ENCODE measurements around the gene SORCS1.

DNA sequence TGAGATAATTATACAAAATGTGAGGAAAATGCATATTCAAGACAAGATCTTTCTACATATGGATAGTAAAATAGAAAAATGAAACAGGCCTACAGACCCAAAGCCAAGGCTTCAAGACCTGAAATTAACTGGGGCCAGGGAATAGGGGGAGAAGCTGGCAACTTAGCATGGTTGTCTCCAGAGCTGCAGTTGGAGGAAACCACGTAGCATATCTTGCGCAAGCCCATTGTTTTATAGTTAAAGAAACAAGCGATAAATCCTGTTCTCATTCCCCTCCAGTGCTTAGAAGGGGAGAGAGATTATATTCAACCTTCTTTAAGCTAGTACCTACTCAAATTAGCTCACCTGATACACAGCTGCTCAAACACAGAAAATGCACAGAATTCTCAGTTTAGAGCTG, 197.1 kb downstream of the SORCS1 start:
- no peak for TF ChIP-seq EZH2 (optimal IDR thresholded peaks at IDR 0.05; ENCODE audit: low read depth, low read length)
- TF ChIP-seq, protein P1, sequence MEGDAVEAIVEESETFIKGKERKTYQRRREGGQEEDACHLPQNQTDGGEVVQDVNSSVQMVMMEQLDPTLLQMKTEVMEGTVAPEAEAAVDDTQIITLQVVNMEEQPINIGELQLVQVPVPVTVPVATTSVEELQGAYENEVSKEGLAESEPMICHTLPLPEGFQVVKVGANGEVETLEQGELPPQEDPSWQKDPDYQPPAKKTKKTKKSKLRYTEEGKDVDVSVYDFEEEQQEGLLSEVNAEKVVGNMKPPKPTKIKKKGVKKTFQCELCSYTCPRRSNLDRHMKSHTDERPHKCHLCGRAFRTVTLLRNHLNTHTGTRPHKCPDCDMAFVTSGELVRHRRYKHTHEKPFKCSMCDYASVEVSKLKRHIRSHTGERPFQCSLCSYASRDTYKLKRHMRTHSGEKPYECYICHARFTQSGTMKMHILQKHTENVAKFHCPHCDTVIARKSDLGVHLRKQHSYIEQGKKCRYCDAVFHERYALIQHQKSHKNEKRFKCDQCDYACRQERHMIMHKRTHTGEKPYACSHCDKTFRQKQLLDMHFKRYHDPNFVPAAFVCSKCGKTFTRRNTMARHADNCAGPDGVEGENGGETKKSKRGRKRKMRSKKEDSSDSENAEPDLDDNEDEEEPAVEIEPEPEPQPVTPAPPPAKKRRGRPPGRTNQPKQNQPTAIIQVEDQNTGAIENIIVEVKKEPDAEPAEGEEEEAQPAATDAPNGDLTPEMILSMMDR (IDR thresholded peaks at IDR 0.05; ENCODE audit: low read length), result no peak
- TF ChIP-seq EZH2phosphoT487 (IDR thresholded peaks at IDR 0.05; ENCODE audit: low read length), result no peak
